Vagina (tissue), 2 donors: Measurements from ENCODE around the gene OR52I1. TPM values are rescaled to one million over a fixed set of nuclear protein-coding genes. Genes with fewer than 3 reads are reported as not detected.

ENCODE experiments used
- DNase-seq, 2 donors: peaks; one replicate each; pipeline ENCODE4 v3.0.0-alpha.2; 2017; ENCODE audit errors: extremely low spot score in 2 of 2
- H3K27ac ChIP-seq: fragments of 200-600 bp; sonication (generic); one replicate; pipeline ENCODE4 v1.5.1; 2019
- H3K27me3 ChIP-seq: fragments of 200-600 bp; sonication (generic); one replicate; pipeline ENCODE4 v1.5.1; 2019
- H3K36me3 ChIP-seq, 2 donors: fragments of 200-600 bp; sonication (generic); one replicate each; pipeline ENCODE4 v1.5.1; 2017 to 2019
- H3K4me1 ChIP-seq: fragments of 200-600 bp; sonication (generic); one replicate; pipeline ENCODE4 v1.5.1; 2019
- H3K4me3 ChIP-seq, 2 donors: fragments of 200-600 bp; sonication (generic); 1 replicate in 1 of 2; 2 replicates in 1 of 2; pipeline ENCODE4 v1.5.1; 2016 to 2019
- H3K9me3 ChIP-seq: fragments of 200-600 bp; sonication (generic); one replicate; pipeline ENCODE4 v1.5.1; 2019
- CTCF ChIP-seq, 3 experiments: fragments of 450-650 bp in 2 of 3; fragments of 200-600 bp in 1 of 3; sonication (generic) in 1 of 3; IDR thresholded peaks; one replicate each; pipeline ENCODE4 v1.5.1; 2017 to 2019; ENCODE audit warnings: antibody characterized with exemption in 3 of 3, mild to moderate bottlenecking in 2 of 3, moderate library complexity in 2 of 3
- POLR2A ChIP-seq, 2 donors: fragments of 450-650 bp; IDR thresholded peaks; one replicate each; pipeline ENCODE4 v1.6.1; 2017; ENCODE audit warnings: antibody characterized with exemption in 2 of 2, mild to moderate bottlenecking in 2 of 2, moderate library complexity in 2 of 2
- POLR2AphosphoS5 ChIP-seq, 2 donors: sonication (generic); formaldehyde crosslinking; IDR thresholded peaks; one replicate each; pipeline ENCODE4 v1.9.0; 2017; ENCODE audit warnings: antibody characterized with exemption in 2 of 2, mild to moderate bottlenecking in 2 of 2, low read depth in 1 of 2; ENCODE audit not compliant: insufficient read depth in 1 of 2
- intact Hi-C: fragments of 100-400 bp; cut with DNase I; formaldehyde crosslinking; loops from one replicate; pipeline ENCODE4 v1.15.1; 2023
- total RNA-seq: library from RNA; depleted of rRNA; stranded (reverse); fragments of >200 nt; gene quantifications from one replicate; pipeline ENCODE4 v1.2.3, GENCODE V29; 2016

OR52I1 gene
- total RNA-seq, 1 donor from 2014 or later: not detected

DNA sequence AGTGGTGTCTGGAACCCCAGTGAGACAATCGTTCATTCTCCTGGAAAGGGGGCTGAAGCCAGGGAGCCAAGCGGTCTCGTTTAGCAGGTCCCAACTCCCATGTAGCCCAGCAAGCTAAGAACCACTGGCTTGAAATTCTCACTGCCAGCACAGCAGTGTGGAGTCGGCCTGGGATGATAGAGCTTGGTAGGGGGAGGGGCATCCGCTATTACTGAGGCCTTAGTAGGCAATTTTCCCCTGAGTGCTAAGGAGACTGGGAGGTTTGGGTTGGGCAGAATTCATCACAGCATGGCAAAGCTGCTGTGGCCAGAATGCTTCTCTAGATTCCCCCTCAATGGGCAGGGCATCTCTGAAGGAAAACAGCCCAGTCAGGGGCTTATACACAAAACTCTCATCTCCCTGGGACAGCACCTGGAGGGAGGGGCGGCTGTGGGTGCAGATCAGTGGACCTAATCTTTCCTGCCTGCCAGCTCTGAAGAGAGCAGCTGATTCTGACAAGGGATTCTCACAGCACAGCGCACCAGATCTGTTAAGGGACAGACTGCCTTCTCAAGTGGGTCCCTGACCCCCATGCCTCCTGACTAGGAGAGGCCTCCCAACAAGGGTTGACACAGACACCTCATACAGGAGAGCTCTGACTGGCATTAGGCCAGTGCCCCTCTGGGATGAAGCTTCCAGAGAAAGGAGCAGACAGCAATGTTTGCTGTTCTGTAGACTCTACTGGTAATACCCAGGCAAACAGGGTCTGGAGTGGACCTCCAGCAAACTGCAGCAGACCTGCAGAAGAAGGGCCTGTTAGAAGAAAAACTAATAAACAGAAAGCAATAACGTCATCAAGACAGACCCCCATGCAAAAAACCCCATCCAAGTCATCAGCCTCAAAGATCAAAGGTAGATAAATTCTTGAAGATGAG lies 34.1 kb upstream of the OR52I1 start:
- Histone ChIP-seq H3K27me3 (no peaks in the 10 kb centered on the region), H3K27ac (no peak overlapping the region), H3K4me1 (no peaks in the 10 kb centered on the region), H3K9me3 (no peaks in the 10 kb centered on the region), H3K36me3 (no peaks in the 10 kb centered on the region), H3K4me3 (no peak overlapping the region)
- no peak for TF ChIP-seq POLR2AphosphoS5 (IDR thresholded peaks at IDR 0.05; ENCODE audit: insufficient read depth in 1 of 2, low read depth in 1 of 2)
- TF ChIP-seq POLR2A (IDR thresholded peaks at IDR 0.05): no peak
- TF ChIP-seq CTCF (IDR thresholded peaks at IDR 0.05): no peak
- intact Hi-C loops: no loop called here
- DNase-seq: no peak

DNA sequence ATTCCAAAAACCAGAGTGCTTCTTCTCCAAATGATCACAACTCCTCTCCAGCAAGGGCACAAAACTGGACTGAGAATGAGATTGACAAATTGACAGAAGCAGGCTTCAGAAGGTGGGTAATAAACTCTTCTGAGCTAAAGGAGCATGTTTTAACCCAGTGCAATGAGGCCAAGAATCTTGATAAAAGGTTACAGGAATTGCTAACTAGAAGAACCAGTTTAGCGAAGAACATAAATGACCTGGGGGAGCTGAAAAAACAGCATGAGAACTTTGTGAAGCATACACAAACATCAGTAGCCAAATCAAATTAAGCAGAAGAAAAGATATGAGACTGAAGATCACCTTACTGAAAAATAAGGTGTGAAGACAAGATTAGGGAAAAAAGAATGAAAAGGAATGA lies 33.4 kb upstream of the OR52I1 start:
- Histone ChIP-seq H3K4me1 (no peaks in the 10 kb centered on the region), H3K36me3 (no peaks in the 10 kb centered on the region), H3K27ac (no peak overlapping the region), H3K27me3 (no peaks in the 10 kb centered on the region), H3K4me3 (no peak overlapping the region), H3K9me3 (no peaks in the 10 kb centered on the region)
- intact Hi-C loops: no loop called here
- TF ChIP-seq POLR2A (IDR thresholded peaks at IDR 0.05): no peak
- no peak for TF ChIP-seq POLR2AphosphoS5 (IDR thresholded peaks at IDR 0.05; ENCODE audit: insufficient read depth in 1 of 2, low read depth in 1 of 2)
- no peak for TF ChIP-seq CTCF (IDR thresholded peaks at IDR 0.05)
- no peak for DNase-seq

DNA sequence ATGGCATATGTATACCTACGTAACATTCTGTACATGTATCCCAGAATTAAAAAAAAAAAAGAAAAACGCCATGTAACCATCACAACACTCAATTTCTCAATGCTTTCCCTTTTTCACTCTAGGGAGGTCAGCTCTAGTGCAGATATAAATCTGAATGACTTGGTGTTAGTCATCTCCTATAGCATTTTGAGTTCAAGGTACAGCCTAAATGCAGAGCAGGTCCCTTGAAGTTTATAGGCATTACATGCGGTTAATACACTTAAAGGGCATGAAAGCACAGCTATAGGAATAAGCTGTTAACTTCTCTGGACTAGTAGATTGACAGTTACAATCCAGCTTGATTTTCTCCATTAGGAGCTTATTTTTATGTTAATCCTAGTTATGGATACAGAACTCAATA lies 28.5 kb upstream of the OR52I1 start:
- H3K27ac ChIP-seq: no peak overlapping the region
- TF ChIP-seq POLR2AphosphoS5 (IDR thresholded peaks at IDR 0.05; ENCODE audit: insufficient read depth in 1 of 2, low read depth in 1 of 2): no peak
- TF ChIP-seq CTCF (IDR thresholded peaks at IDR 0.05): no peak
- TF ChIP-seq POLR2A (IDR thresholded peaks at IDR 0.05): no peak

GRCh38 chr11:4569075-4569474 lies 24.8 kb upstream of the OR52I1 start:
- intact Hi-C loops: no loop called here
- H3K27ac ChIP-seq: no peak overlapping the region
- H3K4me3 ChIP-seq: no peak overlapping the region
- no peaks in the 10 kb centered on the region for H3K4me1 ChIP-seq
- H3K9me3 ChIP-seq: no peaks in the 10 kb centered on the region
- no peak for DNase-seq
- H3K36me3 ChIP-seq: no peaks in the 10 kb centered on the region
- no peak for TF ChIP-seq POLR2A (IDR thresholded peaks at IDR 0.05)
- TF ChIP-seq POLR2AphosphoS5 (IDR thresholded peaks at IDR 0.05; ENCODE audit: insufficient read depth in 1 of 2, low read depth in 1 of 2): no peak
- no peak for TF ChIP-seq CTCF (IDR thresholded peaks at IDR 0.05)
- no peaks in the 10 kb centered on the region for H3K27me3 ChIP-seq

More for the DNA sequence above, 28.5 kb upstream of the OR52I1 start:
- intact Hi-C loops: no loop called here
- no peaks in the 10 kb centered on the region for H3K9me3 ChIP-seq
- H3K4me1 ChIP-seq: no peaks in the 10 kb centered on the region
- no peaks in the 10 kb centered on the region for H3K27me3 ChIP-seq
- no peak for DNase-seq
- H3K36me3 ChIP-seq: no peaks in the 10 kb centered on the region
- H3K4me3 ChIP-seq: no peak overlapping the region

GRCh38 chr11:4576880-4577279 lies 17.0 kb upstream of the OR52I1 start:
- H3K4me3 ChIP-seq: no peak overlapping the region
- no peaks in the 10 kb centered on the region for H3K27me3 ChIP-seq
- TF ChIP-seq CTCF (IDR thresholded peaks at IDR 0.05): no peak
- no peak for TF ChIP-seq POLR2A (IDR thresholded peaks at IDR 0.05)
- TF ChIP-seq POLR2AphosphoS5 (IDR thresholded peaks at IDR 0.05; ENCODE audit: insufficient read depth in 1 of 2, low read depth in 1 of 2): no peak
- no peak overlapping the region for H3K27ac ChIP-seq
- DNase-seq: no peak
- intact Hi-C loops: no loop called here
- H3K4me1 ChIP-seq: no peaks in the 10 kb centered on the region
- H3K9me3 ChIP-seq: no peaks in the 10 kb centered on the region
- H3K36me3 ChIP-seq: no peaks in the 10 kb centered on the region
